ENCODE measurements around the gene HEATR5B. TPM values are rescaled to one million over a fixed set of nuclear protein-coding genes. Genes with fewer than 3 reads are reported as not detected.

Gene HEATR5B
- total RNA-seq, 1 experiment from 2014 or later, result 12.6 TPM

DNA sequence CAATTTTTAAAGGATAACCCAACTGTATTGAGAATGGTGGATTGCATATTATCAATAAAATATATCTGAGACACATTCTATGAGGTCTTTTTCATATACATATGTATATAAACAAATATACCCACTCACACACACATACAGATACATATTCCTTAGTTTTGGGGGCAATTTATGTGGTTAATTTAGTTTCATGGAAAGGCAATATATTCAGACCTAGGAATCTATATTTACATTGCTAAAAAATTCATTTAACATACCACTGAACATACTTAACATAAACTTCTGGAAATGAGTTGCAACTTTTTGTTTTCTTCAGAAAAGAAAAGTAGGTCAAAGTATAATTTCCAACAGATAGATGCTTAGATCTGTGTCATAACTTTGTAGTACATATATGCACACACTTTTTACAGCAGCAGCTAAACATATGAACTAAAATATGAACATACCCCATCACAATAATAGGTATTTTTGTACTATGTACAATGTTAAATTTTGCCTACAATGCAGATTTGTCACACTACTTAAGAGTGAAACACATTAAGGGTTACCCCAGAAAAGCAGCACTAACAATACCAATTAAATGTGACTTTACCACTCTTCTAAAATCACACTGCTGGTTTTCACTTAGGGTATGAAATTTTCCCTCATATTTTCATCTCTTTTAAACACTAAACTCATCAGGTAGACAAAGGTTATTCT is 23.0 kb downstream of the HEATR5B start (continued):
- TF ChIP-seq NFE2L1 (CRISPR knock-in tag; IDR thresholded peaks at IDR 0.05) (no peak), FOXK1 (CRISPR knock-in tag; IDR thresholded peaks at IDR 0.05) (no peak)
- TF ChIP-seq, protein P1, sequence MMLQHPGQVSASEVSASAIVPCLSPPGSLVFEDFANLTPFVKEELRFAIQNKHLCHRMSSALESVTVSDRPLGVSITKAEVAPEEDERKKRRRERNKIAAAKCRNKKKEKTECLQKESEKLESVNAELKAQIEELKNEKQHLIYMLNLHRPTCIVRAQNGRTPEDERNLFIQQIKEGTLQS (CRISPR knock-in tag; conservative IDR thresholded peaks at IDR 0.05), result no peak
- TF ChIP-seq, protein P2, sequence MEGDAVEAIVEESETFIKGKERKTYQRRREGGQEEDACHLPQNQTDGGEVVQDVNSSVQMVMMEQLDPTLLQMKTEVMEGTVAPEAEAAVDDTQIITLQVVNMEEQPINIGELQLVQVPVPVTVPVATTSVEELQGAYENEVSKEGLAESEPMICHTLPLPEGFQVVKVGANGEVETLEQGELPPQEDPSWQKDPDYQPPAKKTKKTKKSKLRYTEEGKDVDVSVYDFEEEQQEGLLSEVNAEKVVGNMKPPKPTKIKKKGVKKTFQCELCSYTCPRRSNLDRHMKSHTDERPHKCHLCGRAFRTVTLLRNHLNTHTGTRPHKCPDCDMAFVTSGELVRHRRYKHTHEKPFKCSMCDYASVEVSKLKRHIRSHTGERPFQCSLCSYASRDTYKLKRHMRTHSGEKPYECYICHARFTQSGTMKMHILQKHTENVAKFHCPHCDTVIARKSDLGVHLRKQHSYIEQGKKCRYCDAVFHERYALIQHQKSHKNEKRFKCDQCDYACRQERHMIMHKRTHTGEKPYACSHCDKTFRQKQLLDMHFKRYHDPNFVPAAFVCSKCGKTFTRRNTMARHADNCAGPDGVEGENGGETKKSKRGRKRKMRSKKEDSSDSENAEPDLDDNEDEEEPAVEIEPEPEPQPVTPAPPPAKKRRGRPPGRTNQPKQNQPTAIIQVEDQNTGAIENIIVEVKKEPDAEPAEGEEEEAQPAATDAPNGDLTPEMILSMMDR (IDR thresholded peaks at IDR 0.05), result no peak

DNA sequence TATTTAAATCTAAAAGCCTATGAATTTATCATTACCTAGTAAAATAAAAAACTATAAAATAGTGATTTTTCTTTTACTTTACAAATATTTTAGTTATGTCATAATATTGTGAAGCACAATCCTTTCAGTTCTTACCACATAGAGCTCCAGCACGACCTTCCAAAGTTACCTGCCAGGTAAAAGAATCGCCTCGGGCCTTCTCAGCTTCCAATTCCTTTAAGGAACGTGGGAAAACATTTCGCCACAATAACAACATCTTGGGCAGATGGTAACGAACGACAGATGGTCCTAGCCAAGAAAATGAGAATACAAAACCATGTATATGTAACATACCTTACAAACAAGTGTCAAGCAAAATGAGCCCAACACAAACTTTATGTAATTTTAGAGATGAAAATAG is 23.7 kb downstream of the HEATR5B start:
- POLR2A ChIA-PET, result no interaction called here
- no peak for ATAC-seq
- H3K4me1 Mint-ChIP-seq, result no peaks in the 10 kb centered on the region
- peaks cover 11% of the 10 kb centered on the region for H3K36me3 Mint-ChIP-seq
- TF ChIP-seq FOXP1 (CRISPR knock-in tag; IDR thresholded peaks at IDR 0.05; ENCODE audit: borderline replicate concordance) (no peak), ZNF396 (CRISPR knock-in tag; IDR thresholded peaks at IDR 0.05; ENCODE audit: borderline replicate concordance) (no peak), ZNF423 (CRISPR knock-in tag; IDR thresholded peaks at IDR 0.05) (no peak), GRHL2 (CRISPR knock-in tag; IDR thresholded peaks at IDR 0.05; ENCODE audit: insufficient replicate concordance, severe bottlenecking) (no peak), JUN (CRISPR knock-in tag; IDR thresholded peaks at IDR 0.05) (no peak), ZNF232 (CRISPR knock-in tag; IDR thresholded peaks at IDR 0.05) (no peak), SP1 (CRISPR knock-in tag; conservative IDR thresholded peaks at IDR 0.05) (no peak), OVOL2 (CRISPR knock-in tag; IDR thresholded peaks at IDR 0.05; ENCODE audit: borderline replicate concordance) (no peak), HMGA2 (CRISPR knock-in tag; IDR thresholded peaks at IDR 0.05) (no peak), RELA (CRISPR knock-in tag; IDR thresholded peaks at IDR 0.05; ENCODE audit: borderline replicate concordance) (no peak), ZNF121 (CRISPR knock-in tag; IDR thresholded peaks at IDR 0.05) (no peak), SMAD4 (CRISPR knock-in tag; IDR thresholded peaks at IDR 0.05) (no peak)
- TF ChIP-seq, protein P3, sequence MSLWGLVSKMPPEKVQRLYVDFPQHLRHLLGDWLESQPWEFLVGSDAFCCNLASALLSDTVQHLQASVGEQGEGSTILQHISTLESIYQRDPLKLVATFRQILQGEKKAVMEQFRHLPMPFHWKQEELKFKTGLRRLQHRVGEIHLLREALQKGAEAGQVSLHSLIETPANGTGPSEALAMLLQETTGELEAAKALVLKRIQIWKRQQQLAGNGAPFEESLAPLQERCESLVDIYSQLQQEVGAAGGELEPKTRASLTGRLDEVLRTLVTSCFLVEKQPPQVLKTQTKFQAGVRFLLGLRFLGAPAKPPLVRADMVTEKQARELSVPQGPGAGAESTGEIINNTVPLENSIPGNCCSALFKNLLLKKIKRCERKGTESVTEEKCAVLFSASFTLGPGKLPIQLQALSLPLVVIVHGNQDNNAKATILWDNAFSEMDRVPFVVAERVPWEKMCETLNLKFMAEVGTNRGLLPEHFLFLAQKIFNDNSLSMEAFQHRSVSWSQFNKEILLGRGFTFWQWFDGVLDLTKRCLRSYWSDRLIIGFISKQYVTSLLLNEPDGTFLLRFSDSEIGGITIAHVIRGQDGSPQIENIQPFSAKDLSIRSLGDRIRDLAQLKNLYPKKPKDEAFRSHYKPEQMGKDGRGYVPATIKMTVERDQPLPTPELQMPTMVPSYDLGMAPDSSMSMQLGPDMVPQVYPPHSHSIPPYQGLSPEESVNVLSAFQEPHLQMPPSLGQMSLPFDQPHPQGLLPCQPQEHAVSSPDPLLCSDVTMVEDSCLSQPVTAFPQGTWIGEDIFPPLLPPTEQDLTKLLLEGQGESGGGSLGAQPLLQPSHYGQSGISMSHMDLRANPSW (CRISPR knock-in tag; conservative IDR thresholded peaks at IDR 0.05; ENCODE audit: low read depth), result no peak
- TF ChIP-seq, protein P4, sequence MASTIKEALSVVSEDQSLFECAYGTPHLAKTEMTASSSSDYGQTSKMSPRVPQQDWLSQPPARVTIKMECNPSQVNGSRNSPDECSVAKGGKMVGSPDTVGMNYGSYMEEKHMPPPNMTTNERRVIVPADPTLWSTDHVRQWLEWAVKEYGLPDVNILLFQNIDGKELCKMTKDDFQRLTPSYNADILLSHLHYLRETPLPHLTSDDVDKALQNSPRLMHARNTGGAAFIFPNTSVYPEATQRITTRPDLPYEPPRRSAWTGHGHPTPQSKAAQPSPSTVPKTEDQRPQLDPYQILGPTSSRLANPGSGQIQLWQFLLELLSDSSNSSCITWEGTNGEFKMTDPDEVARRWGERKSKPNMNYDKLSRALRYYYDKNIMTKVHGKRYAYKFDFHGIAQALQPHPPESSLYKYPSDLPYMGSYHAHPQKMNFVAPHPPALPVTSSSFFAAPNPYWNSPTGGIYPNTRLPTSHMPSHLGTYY (CRISPR knock-in tag; IDR thresholded peaks at IDR 0.05), result no peak
- TF ChIP-seq, protein P5, sequence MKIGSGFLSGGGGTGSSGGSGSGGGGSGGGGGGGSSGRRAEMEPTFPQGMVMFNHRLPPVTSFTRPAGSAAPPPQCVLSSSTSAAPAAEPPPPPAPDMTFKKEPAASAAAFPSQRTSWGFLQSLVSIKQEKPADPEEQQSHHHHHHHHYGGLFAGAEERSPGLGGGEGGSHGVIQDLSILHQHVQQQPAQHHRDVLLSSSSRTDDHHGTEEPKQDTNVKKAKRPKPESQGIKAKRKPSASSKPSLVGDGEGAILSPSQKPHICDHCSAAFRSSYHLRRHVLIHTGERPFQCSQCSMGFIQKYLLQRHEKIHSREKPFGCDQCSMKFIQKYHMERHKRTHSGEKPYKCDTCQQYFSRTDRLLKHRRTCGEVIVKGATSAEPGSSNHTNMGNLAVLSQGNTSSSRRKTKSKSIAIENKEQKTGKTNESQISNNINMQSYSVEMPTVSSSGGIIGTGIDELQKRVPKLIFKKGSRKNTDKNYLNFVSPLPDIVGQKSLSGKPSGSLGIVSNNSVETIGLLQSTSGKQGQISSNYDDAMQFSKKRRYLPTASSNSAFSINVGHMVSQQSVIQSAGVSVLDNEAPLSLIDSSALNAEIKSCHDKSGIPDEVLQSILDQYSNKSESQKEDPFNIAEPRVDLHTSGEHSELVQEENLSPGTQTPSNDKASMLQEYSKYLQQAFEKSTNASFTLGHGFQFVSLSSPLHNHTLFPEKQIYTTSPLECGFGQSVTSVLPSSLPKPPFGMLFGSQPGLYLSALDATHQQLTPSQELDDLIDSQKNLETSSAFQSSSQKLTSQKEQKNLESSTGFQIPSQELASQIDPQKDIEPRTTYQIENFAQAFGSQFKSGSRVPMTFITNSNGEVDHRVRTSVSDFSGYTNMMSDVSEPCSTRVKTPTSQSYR (CRISPR knock-in tag; IDR thresholded peaks at IDR 0.05), result no peak
- TF ChIP-seq, protein P6, sequence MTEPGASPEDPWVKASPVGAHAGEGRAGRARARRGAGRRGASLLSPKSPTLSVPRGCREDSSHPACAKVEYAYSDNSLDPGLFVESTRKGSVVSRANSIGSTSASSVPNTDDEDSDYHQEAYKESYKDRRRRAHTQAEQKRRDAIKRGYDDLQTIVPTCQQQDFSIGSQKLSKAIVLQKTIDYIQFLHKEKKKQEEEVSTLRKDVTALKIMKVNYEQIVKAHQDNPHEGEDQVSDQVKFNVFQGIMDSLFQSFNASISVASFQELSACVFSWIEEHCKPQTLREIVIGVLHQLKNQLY (CRISPR knock-in tag; IDR thresholded peaks at IDR 0.05), result no peak
- TF ChIP-seq, protein P1 (CRISPR knock-in tag; conservative IDR thresholded peaks at IDR 0.05), result no peak
- CTCF ChIA-PET, result no interaction called here
- no peaks in the 10 kb centered on the region for H3K9me3 Mint-ChIP-seq
- no peaks in the 10 kb centered on the region for H3K27me3 Mint-ChIP-seq (ENCODE audit: low read depth)
- H3K4me3 Mint-ChIP-seq, result no peak overlapping the region
- no peak for DNase-seq (ENCODE audit: low spot score)
- no peak overlapping the region for H3K27ac Mint-ChIP-seq

All from WTC11 (cell line).